Measurements from ENCODE around the gene HSPA1B.

The HSPA1B gene

DNA sequence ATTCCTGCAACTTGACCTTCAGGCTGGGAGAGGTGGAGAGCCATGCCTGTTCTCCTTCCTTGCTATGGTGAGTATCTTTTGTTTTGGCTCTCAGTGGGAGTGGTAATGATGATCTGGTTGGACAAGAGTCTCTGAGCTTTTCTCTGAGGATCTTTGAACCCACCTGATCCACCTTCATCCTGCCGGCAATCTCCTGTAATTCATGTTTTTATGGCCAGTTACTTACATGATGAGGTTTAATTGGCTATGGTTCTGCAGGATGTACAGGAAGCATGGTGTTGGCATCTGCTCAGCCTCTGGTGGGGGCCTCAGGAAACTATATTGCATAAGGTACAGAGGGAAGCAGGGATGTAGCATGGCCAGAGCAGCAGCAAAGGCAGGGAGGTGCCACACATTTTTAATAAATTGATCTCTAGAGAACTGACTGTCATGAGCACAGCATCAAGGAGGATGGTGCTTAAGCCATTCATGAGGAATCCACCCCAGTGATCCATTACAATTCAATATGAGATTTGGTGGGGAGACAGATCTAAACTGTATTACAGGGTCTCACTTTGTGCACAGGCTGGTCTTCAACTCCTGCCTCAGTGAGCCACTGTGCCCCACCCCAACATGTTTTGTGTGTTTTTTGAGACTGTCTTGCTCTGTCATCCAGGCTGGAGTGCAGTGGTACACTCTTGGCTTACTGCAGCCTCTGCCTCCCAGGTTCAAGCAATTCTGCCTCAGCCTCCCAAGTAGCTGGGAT is 10.0 kb downstream of the HSPA1B start:
- TF ChIP-seq, protein P1, sequence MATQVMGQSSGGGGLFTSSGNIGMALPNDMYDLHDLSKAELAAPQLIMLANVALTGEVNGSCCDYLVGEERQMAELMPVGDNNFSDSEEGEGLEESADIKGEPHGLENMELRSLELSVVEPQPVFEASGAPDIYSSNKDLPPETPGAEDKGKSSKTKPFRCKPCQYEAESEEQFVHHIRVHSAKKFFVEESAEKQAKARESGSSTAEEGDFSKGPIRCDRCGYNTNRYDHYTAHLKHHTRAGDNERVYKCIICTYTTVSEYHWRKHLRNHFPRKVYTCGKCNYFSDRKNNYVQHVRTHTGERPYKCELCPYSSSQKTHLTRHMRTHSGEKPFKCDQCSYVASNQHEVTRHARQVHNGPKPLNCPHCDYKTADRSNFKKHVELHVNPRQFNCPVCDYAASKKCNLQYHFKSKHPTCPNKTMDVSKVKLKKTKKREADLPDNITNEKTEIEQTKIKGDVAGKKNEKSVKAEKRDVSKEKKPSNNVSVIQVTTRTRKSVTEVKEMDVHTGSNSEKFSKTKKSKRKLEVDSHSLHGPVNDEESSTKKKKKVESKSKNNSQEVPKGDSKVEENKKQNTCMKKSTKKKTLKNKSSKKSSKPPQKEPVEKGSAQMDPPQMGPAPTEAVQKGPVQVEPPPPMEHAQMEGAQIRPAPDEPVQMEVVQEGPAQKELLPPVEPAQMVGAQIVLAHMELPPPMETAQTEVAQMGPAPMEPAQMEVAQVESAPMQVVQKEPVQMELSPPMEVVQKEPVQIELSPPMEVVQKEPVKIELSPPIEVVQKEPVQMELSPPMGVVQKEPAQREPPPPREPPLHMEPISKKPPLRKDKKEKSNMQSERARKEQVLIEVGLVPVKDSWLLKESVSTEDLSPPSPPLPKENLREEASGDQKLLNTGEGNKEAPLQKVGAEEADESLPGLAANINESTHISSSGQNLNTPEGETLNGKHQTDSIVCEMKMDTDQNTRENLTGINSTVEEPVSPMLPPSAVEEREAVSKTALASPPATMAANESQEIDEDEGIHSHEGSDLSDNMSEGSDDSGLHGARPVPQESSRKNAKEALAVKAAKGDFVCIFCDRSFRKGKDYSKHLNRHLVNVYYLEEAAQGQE (IDR thresholded peaks at IDR 0.05; ENCODE audit: insufficient read depth in 1 of 2, low read depth in 2 of 2, low read length in 2 of 2), result no peak
- TF ChIP-seq POLR2AphosphoS5 (IDR thresholded peaks at IDR 0.05; ENCODE audit: low read depth, low read length) (peak; percentile 14; the same call in 1 of the 2 replicates), SIN3A (IDR thresholded peaks at IDR 0.05; ENCODE audit: borderline replicate concordance, insufficient read depth, low read length) (0 out of 2 replicates have a peak, but pooled peaks have one; percentile 39)

DNA sequence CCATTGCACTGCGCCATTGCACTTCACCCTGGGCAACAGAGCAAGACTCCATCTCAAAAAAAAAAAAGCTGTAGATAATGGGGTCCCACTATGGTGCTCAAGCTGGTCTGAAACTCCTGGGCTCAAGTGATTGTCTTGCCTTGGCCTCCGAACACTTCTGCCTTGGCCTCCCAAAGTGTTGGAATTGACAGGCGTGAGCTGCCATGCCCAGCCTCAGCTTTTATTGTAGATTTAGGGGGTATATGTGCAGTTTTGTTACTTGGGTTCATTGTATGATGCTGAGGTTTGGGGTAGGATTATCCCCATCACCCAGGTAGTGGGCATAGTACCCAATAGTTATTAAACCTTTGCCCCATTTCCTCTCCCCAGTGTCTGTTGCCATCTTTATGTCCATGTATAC is 11.4 kb downstream of the HSPA1B start:
- TF ChIP-seq FOXP2 (optimal IDR thresholded peaks at IDR 0.05; ENCODE audit: borderline replicate concordance, extremely low read depth, extremely low read length, insufficient read depth) (no peak), POLR2AphosphoS5 (IDR thresholded peaks at IDR 0.05; ENCODE audit: low read depth, low read length) (no peak; the same call in 1 of the 2 replicates), TAF1 (IDR thresholded peaks at IDR 0.05; ENCODE audit: borderline replicate concordance, insufficient read depth, low read length) (no peak), SIN3A (IDR thresholded peaks at IDR 0.05; ENCODE audit: borderline replicate concordance, insufficient read depth, low read length) (no peak)
- TF ChIP-seq, protein P1 (IDR thresholded peaks at IDR 0.05; ENCODE audit: insufficient read depth in 1 of 2, low read depth in 2 of 2, low read length in 2 of 2), result no peak

DNA sequence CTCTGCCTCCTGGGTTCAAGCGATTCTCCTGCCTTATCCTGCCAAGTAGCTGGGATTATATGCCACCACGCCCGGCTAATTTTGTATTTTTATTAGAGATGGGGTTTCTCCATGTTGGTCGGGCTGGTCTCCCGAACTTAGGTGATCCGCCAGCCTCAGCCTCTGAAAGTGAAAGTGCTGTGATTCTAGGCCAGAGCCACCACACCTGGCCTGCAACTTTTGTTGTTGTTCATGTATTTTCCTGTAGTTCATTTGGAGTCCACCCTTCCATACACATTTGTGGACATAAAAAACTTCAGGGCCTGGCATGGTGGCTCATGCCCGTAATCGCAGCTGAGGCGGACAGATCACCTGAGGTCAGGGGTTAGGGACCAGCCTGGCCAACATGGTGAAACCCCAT is 14.5 kb downstream of the HSPA1B start:
- TF ChIP-seq, protein P1 (IDR thresholded peaks at IDR 0.05; ENCODE audit: insufficient read depth in 1 of 2, low read depth in 2 of 2, low read length in 2 of 2), result no peak
- TF ChIP-seq POLR2AphosphoS5 (IDR thresholded peaks at IDR 0.05; ENCODE audit: low read depth, low read length) (no peak), FOXP2 (optimal IDR thresholded peaks at IDR 0.05; ENCODE audit: borderline replicate concordance, extremely low read depth, extremely low read length, insufficient read depth) (no peak), SIN3A (IDR thresholded peaks at IDR 0.05; ENCODE audit: borderline replicate concordance, insufficient read depth, low read length) (no peak), TAF1 (IDR thresholded peaks at IDR 0.05; ENCODE audit: borderline replicate concordance, insufficient read depth, low read length) (no peak)

DNA sequence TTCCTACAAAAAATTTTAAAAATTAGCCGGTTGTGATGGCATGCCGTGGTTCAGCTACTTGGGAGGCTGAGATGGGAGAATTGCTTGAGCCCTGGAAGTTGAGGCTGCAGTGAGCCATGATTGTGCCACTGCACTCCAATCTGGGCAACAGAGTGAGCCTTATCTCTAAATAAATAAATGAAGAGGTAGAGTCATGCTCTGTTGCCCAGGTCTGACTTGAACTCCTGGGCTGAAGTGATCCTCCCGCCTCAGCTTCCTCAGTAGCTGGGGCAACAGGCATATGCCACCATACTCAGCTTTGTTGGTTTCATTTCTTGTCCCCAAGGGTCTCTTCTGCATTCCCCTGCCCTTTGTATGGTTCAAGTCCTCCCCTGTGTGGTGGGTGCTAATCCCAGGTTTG is 17.0 kb downstream of the HSPA1B start:
- TF ChIP-seq FOXP2 (optimal IDR thresholded peaks at IDR 0.05; ENCODE audit: borderline replicate concordance, extremely low read depth, extremely low read length, insufficient read depth) (no peak), SIN3A (IDR thresholded peaks at IDR 0.05; ENCODE audit: borderline replicate concordance, insufficient read depth, low read length) (no peak), TAF1 (IDR thresholded peaks at IDR 0.05; ENCODE audit: borderline replicate concordance, insufficient read depth, low read length) (no peak), POLR2AphosphoS5 (IDR thresholded peaks at IDR 0.05; ENCODE audit: low read depth, low read length) (no peak)
- TF ChIP-seq, protein P1 (IDR thresholded peaks at IDR 0.05; ENCODE audit: insufficient read depth in 1 of 2, low read depth in 2 of 2, low read length in 2 of 2), result no peak
